Measurements from ENCODE around the gene OLFML2A. TPM values are rescaled to one million over a fixed set of nuclear protein-coding genes. Genes with fewer than 3 reads are reported as not detected.

OLFML2A gene
- total RNA-seq, 5 donors from 2014 or later (not counting 1 experiment from before 2014, with no cell fraction given), result 0.07 to 0.18 (median 0.13) TPM; not detected in 2

GRCh38 chr9:124739360-124739759, 37.6 kb upstream of the OLFML2A start:
- WGBS (ENCODE audit: insufficient coverage), result no CpG with 5 or more reads among the region's 2 CpGs
- CTCF ChIA-PET, result no interaction called here
- DNase-seq, result no peak
- no peak overlapping the region for H3K4me3 ChIP-seq (ENCODE audit: control insufficient read depth in 1 of 2, extremely low read depth in 1 of 2, low read length in 1 of 2)
- Mint-ChIP-seq H3K4me3 (no peak overlapping the region), H3K27ac (no peak overlapping the region), H3K9me3 (no peaks in the 10 kb centered on the region), H3K27me3 (peaks cover 4 to 8% of the 10 kb centered on the region in 2 donors), H3K36me3 (no peaks in the 10 kb centered on the region), H3K4me1 (no peaks in the 10 kb centered on the region)
- no peak overlapping the region for H3K27ac ChIP-seq (ENCODE audit: low read length)
- H3K36me3 ChIP-seq (ENCODE audit: control insufficient read depth in 2 of 2, extremely low read depth in 1 of 2, insufficient read depth in 1 of 2, low read length in 1 of 2), result no peaks in the 10 kb centered on the region
- no peaks in the 10 kb centered on the region for H3K27me3 ChIP-seq (replicated peaks in 1 of 2; ENCODE audit: control insufficient read depth in 2 of 2, extremely low read depth in 1 of 2, insufficient read depth in 2 of 2, low read length in 1 of 2)
- H3K4me1 ChIP-seq (ENCODE audit: control insufficient read depth in 1 of 2, extremely low read depth in 1 of 2, insufficient read depth in 2 of 2, low read length in 2 of 2), result no peaks in the 10 kb centered on the region
- H3K9me3 ChIP-seq, result no peaks in the 10 kb centered on the region
- POLR2A ChIA-PET, result no interaction called here
- ATAC-seq (replicated peaks in 1 of 4), result no peak

DNA sequence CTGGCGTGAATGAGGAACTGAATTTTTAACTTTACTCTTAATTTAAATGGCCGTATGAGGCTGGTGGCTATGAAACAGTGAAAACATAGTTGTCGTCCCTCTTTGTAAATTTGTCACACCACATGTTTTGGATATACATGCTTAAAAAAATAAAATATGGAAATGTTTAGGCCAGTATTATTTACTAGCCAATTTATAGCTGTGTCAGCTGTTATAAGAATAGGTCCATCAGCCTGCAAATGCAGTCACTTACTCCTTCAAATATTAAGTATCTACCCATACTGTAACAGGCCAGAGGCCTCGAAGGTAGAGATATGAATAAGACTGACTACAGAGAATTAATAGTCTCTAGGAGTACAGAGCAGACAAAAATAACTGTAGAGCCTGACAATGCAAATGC, 35.8 kb upstream of the OLFML2A start:
- no CpG with 5 or more reads among the region's 4 CpGs for WGBS (ENCODE audit: insufficient coverage)
- ChIA-PET POLR2A (no interaction called here), CTCF (no interaction called here)
- H3K27me3 Mint-ChIP-seq, result peaks cover 3 to 4% of the 10 kb centered on the region in 2 donors
- no peaks in the 10 kb centered on the region for H3K36me3 ChIP-seq (ENCODE audit: control insufficient read depth in 2 of 2, extremely low read depth in 1 of 2, insufficient read depth in 1 of 2, low read length in 1 of 2)
- H3K4me1 Mint-ChIP-seq, result no peaks in the 10 kb centered on the region
- H3K4me3 Mint-ChIP-seq, result no peak overlapping the region
- peaks cover 0 to 4% of the 10 kb centered on the region in 2 experiments for H3K27me3 ChIP-seq (replicated peaks in 1 of 2; ENCODE audit: control insufficient read depth in 2 of 2, extremely low read depth in 1 of 2, insufficient read depth in 2 of 2, low read length in 1 of 2)
- no peak overlapping the region for H3K27ac Mint-ChIP-seq
- H3K4me3 ChIP-seq (ENCODE audit: control insufficient read depth in 1 of 2, extremely low read depth in 1 of 2, low read length in 1 of 2), result no peak overlapping the region
- H3K27ac ChIP-seq (ENCODE audit: low read length), result no peak overlapping the region
- ATAC-seq (replicated peaks in 1 of 4), result no peak
- H3K36me3 Mint-ChIP-seq, result no peaks in the 10 kb centered on the region
- H3K9me3 ChIP-seq, result no peaks in the 10 kb centered on the region
- H3K9me3 Mint-ChIP-seq, result no peaks in the 10 kb centered on the region
- no peaks in the 10 kb centered on the region for H3K4me1 ChIP-seq (ENCODE audit: control insufficient read depth in 1 of 2, extremely low read depth in 1 of 2, insufficient read depth in 2 of 2, low read length in 2 of 2)
- no peak for DNase-seq

DNA sequence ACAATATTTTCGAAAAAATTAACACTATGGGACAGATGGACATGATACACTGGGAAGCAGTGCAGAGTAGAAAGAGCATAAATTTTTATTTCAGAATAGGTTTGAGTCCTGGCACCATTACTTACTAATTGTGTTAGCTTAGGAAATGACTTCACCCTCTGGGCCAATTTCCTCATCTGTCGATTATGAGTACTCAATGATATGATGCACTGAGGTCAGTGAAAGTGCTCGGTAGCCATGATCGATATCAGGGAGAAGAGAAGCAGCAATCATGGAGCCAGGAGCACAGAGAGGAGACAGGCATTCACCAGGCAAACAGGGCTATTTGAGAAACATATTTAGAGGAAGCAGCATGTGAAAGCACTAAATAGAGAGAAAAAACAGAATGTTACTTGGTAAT, 35.3 kb upstream of the OLFML2A start:
- no peaks in the 10 kb centered on the region for H3K9me3 Mint-ChIP-seq
- ChIA-PET POLR2A (no interaction called here), CTCF (no interaction called here)
- H3K4me3 Mint-ChIP-seq, result no peak overlapping the region
- Histone ChIP-seq H3K27me3 (replicated peaks in 1 of 2; ENCODE audit: control insufficient read depth in 2 of 2, extremely low read depth in 1 of 2, insufficient read depth in 2 of 2, low read length in 1 of 2) (peaks cover 0 to 4% of the 10 kb centered on the region in 2 experiments), H3K4me3 (ENCODE audit: control insufficient read depth in 1 of 2, extremely low read depth in 1 of 2, low read length in 1 of 2) (no peak overlapping the region), H3K4me1 (ENCODE audit: control insufficient read depth in 1 of 2, extremely low read depth in 1 of 2, insufficient read depth in 2 of 2, low read length in 2 of 2) (no peaks in the 10 kb centered on the region), H3K9me3 (no peaks in the 10 kb centered on the region), H3K36me3 (ENCODE audit: control insufficient read depth in 2 of 2, extremely low read depth in 1 of 2, insufficient read depth in 1 of 2, low read length in 1 of 2) (no peaks in the 10 kb centered on the region), H3K27ac (ENCODE audit: low read length) (no peak overlapping the region)
- H3K4me1 Mint-ChIP-seq, result no peaks in the 10 kb centered on the region
- DNase-seq, result no peak
- no peaks in the 10 kb centered on the region for H3K36me3 Mint-ChIP-seq
- H3K27ac Mint-ChIP-seq, result no peak overlapping the region
- WGBS (ENCODE audit: insufficient coverage), result 78% methylated on average over 3 of the region's 4 CpGs
- H3K27me3 Mint-ChIP-seq, result peaks cover 3 to 4% of the 10 kb centered on the region in 2 donors
- no peak for ATAC-seq (replicated peaks in 1 of 4)

- no peaks in the 10 kb centered on the region for H3K36me3 ChIP-seq (ENCODE audit: control insufficient read depth in 2 of 2, extremely low read depth in 1 of 2, insufficient read depth in 1 of 2, low read length in 1 of 2)
- no peaks in the 10 kb centered on the region for H3K9me3 ChIP-seq
- peaks cover 0 to 4% of the 10 kb centered on the region in 2 experiments for H3K27me3 ChIP-seq (replicated peaks in 1 of 2; ENCODE audit: control insufficient read depth in 2 of 2, extremely low read depth in 1 of 2, insufficient read depth in 2 of 2, low read length in 1 of 2)
- ChIA-PET POLR2A (no interaction called here), CTCF (no interaction called here)
- Mint-ChIP-seq H3K27ac (no peak overlapping the region), H3K4me1 (no peaks in the 10 kb centered on the region), H3K36me3 (no peaks in the 10 kb centered on the region), H3K27me3 (peaks cover 9 to 12% of the 10 kb centered on the region in 2 donors), H3K4me3 (no peak overlapping the region), H3K9me3 (no peaks in the 10 kb centered on the region)
- DNase-seq (no peak), ATAC-seq (replicated peaks in 1 of 4) (no peak)
- no peak overlapping the region for H3K27ac ChIP-seq (ENCODE audit: low read length)
- no peaks in the 10 kb centered on the region for H3K4me1 ChIP-seq (ENCODE audit: control insufficient read depth in 1 of 2, extremely low read depth in 1 of 2, insufficient read depth in 2 of 2, low read length in 2 of 2)
- H3K4me3 ChIP-seq (ENCODE audit: control insufficient read depth in 1 of 2, extremely low read depth in 1 of 2, low read length in 1 of 2), result no peak overlapping the region
Observed at GRCh38 chr9:124742940-124743339, 34.0 kb upstream of the OLFML2A start.

DNA sequence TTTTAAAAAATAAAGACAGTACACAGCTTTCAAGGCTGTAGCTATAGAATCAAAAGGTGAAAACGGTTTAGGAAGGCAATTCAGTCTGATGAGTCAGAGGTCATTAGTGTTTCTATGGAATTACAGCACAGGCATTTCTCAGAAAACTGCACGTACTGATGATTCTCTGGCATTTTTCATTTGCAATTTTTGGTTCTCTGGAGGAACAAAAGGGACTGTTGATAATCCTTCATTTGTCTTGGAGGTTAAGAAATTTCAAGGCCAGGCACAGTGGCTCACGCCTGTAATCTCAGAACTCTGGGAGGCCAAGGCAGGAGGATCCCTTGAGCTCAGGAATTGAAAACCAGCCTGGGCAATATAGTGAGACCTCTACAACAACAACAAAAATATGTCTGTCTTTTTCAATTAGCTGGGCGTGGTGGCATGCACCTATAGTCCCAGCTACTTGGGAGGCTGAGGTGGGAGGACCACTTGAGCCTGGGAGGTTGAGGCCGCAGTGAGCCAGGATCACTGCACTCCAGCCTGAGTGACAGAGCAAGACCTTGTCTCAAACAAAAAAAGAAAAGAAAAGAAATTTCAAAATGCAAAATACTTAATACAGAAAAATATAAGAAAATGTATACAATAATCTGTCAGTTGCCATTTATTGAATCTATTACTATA, 33.1 kb upstream of the OLFML2A start:
- no peaks in the 10 kb centered on the region for H3K9me3 ChIP-seq
- POLR2A ChIA-PET, result interaction anchor here in 1 of 2 donors (0.5 kb wide), 1 partner anchor 22 kb away, joined by 5 read pairs; no protein-coding TSS in a partner anchor
- peaks cover 0 to 4% of the 10 kb centered on the region in 2 experiments for H3K27me3 ChIP-seq (replicated peaks in 1 of 2; ENCODE audit: control insufficient read depth in 2 of 2, extremely low read depth in 1 of 2, insufficient read depth in 2 of 2, low read length in 1 of 2)
- Mint-ChIP-seq H3K9me3 (no peaks in the 10 kb centered on the region), H3K4me3 (no peak overlapping the region), H3K27ac (no peak overlapping the region), H3K27me3 (peaks cover 11 to 13% of the 10 kb centered on the region in 2 donors), H3K36me3 (no peaks in the 10 kb centered on the region), H3K4me1 (no peaks in the 10 kb centered on the region)
- WGBS (ENCODE audit: insufficient coverage), result 58% methylated on average over 2 of the region's 5 CpGs
- H3K4me1 ChIP-seq (ENCODE audit: control insufficient read depth in 1 of 2, extremely low read depth in 1 of 2, insufficient read depth in 2 of 2, low read length in 2 of 2), result no peaks in the 10 kb centered on the region
- CTCF ChIA-PET, result no interaction called here
- no peaks in the 10 kb centered on the region for H3K36me3 ChIP-seq (ENCODE audit: control insufficient read depth in 2 of 2, extremely low read depth in 1 of 2, insufficient read depth in 1 of 2, low read length in 1 of 2)
- no peak for DNase-seq
- no peak for ATAC-seq (replicated peaks in 1 of 4)
- no peak overlapping the region for H3K4me3 ChIP-seq (ENCODE audit: control insufficient read depth in 1 of 2, extremely low read depth in 1 of 2, low read length in 1 of 2)
- H3K27ac ChIP-seq (ENCODE audit: low read length), result no peak overlapping the region

GRCh38 chr9:124747065-124747464, 29.9 kb upstream of the OLFML2A start:
- H3K27me3 Mint-ChIP-seq, result peaks cover 25% of the 10 kb centered on the region in 2 donors
- POLR2A ChIA-PET, result no interaction called here
- Histone ChIP-seq H3K36me3 (ENCODE audit: control insufficient read depth in 2 of 2, extremely low read depth in 1 of 2, insufficient read depth in 1 of 2, low read length in 1 of 2) (no peaks in the 10 kb centered on the region), H3K27ac (ENCODE audit: low read length) (no peak overlapping the region), H3K4me3 (ENCODE audit: control insufficient read depth in 1 of 2, extremely low read depth in 1 of 2, low read length in 1 of 2) (no peak overlapping the region), H3K27me3 (replicated peaks in 1 of 2; ENCODE audit: control insufficient read depth in 2 of 2, extremely low read depth in 1 of 2, insufficient read depth in 2 of 2, low read length in 1 of 2) (peaks cover 0 to 6% of the 10 kb centered on the region in 2 experiments), H3K9me3 (no peaks in the 10 kb centered on the region), H3K4me1 (ENCODE audit: control insufficient read depth in 1 of 2, extremely low read depth in 1 of 2, insufficient read depth in 2 of 2, low read length in 2 of 2) (no peaks in the 10 kb centered on the region)
- no peaks in the 10 kb centered on the region for H3K9me3 Mint-ChIP-seq
- DNase-seq, result no peak
- no peaks in the 10 kb centered on the region for H3K4me1 Mint-ChIP-seq
- no peak overlapping the region for H3K4me3 Mint-ChIP-seq
- no peak for ATAC-seq (replicated peaks in 1 of 4)
- H3K27ac Mint-ChIP-seq, result no peak overlapping the region
- WGBS (ENCODE audit: insufficient coverage), result 78% methylated on average over 4 of the region's 4 CpGs
- CTCF ChIA-PET, result no interaction called here
- no peaks in the 10 kb centered on the region for H3K36me3 Mint-ChIP-seq

GRCh38 chr9:124749284-124749683, 27.6 kb upstream of the OLFML2A start:
- no peaks in the 10 kb centered on the region for H3K36me3 Mint-ChIP-seq
- peaks cover 0 to 6% of the 10 kb centered on the region in 2 experiments for H3K27me3 ChIP-seq (replicated peaks in 1 of 2; ENCODE audit: control insufficient read depth in 2 of 2, extremely low read depth in 1 of 2, insufficient read depth in 2 of 2, low read length in 1 of 2)
- H3K27ac ChIP-seq (ENCODE audit: low read length), result no peak overlapping the region
- no peak overlapping the region for H3K27ac Mint-ChIP-seq
- no peak for DNase-seq
- H3K4me1 Mint-ChIP-seq, result no peaks in the 10 kb centered on the region
- no peaks in the 10 kb centered on the region for H3K4me1 ChIP-seq (ENCODE audit: control insufficient read depth in 1 of 2, extremely low read depth in 1 of 2, insufficient read depth in 2 of 2, low read length in 2 of 2)
- 96% methylated on average over 3 of the region's 3 CpGs for WGBS (ENCODE audit: insufficient coverage)
- H3K27me3 Mint-ChIP-seq, result peaks cover 30 to 34% of the 10 kb centered on the region in 2 donors
- H3K9me3 ChIP-seq, result no peaks in the 10 kb centered on the region
- no peak overlapping the region for H3K4me3 ChIP-seq (ENCODE audit: control insufficient read depth in 1 of 2, extremely low read depth in 1 of 2, low read length in 1 of 2)
- H3K9me3 Mint-ChIP-seq, result no peaks in the 10 kb centered on the region
- H3K4me3 Mint-ChIP-seq, result no peak overlapping the region
- no peak for ATAC-seq (replicated peaks in 1 of 4)
- ChIA-PET CTCF (interaction anchor here in 1 of 2 donors (0.7 kb wide), 1 partner anchor 76 kb away, joined by 4 read pairs; no protein-coding TSS in a partner anchor), POLR2A (no interaction called here)
- no peaks in the 10 kb centered on the region for H3K36me3 ChIP-seq (ENCODE audit: control insufficient read depth in 2 of 2, extremely low read depth in 1 of 2, insufficient read depth in 1 of 2, low read length in 1 of 2)

All from T-cell (primary cell).